Measurements from ENCODE around the gene MAVS.
"Not testable (repeated sequence)": the region's sequence is repeated elsewhere in the genome, so short reads cannot be mapped to it uniquely, and the experiment has no call there.

The MAVS gene

GRCh38 chr20:3854462-3854871 lies 7.8 kb downstream of the MAVS start:
- DNase-seq (ENCODE audit: low spot score), result no peak

GRCh38 chr20:3857405-3857804 lies 10.8 kb downstream of the MAVS start:
- DNase-seq (ENCODE audit: low spot score), result no peak

- DNase-seq (ENCODE audit: low spot score), result no peak
Observed at GRCh38 chr20:3858689-3859088, 12.1 kb downstream of the MAVS start.

GRCh38 chr20:3861191-3861590 lies 14.6 kb downstream of the MAVS start:
- no peak for DNase-seq (ENCODE audit: low spot score)

GRCh38 chr20:3862333-3862732 lies 15.7 kb downstream of the MAVS start:
- DNase-seq (ENCODE audit: low spot score), result no peak

GRCh38 chr20:3863317-3863716 lies 16.7 kb downstream of the MAVS start:
- DNase-seq (ENCODE audit: low spot score), result no peak

GRCh38 chr20:3864518-3864917 lies 17.9 kb downstream of the MAVS start:
- no peak for DNase-seq (ENCODE audit: low spot score)

GRCh38 chr20:3865152-3865886 lies 18.7 kb downstream of the MAVS start:
- no peak for DNase-seq (ENCODE audit: low spot score)

- DNase-seq (ENCODE audit: low spot score), result no peak
Observed at GRCh38 chr20:3865887-3866407, 19.3 kb downstream of the MAVS start.

GRCh38 chr20:3866464-3866863 lies 19.8 kb downstream of the MAVS start:
- no peak for DNase-seq (ENCODE audit: low spot score)

GRCh38 chr20:3867802-3868201 lies 21.2 kb downstream of the MAVS start:
- no peak for DNase-seq (ENCODE audit: low spot score)

GRCh38 chr20:3869839-3870634 lies 23.4 kb downstream of the MAVS start:
- no peak for DNase-seq (ENCODE audit: low spot score)

- no peak for DNase-seq (ENCODE audit: low spot score)
Observed at GRCh38 chr20:3871550-3872265, 25.1 kb downstream of the MAVS start.

- no peak for DNase-seq (ENCODE audit: low spot score)
Observed at GRCh38 chr20:3873507-3873906, 26.9 kb downstream of the MAVS start.

- no peak for DNase-seq (ENCODE audit: low spot score)
Observed at GRCh38 chr20:3874194-3874844, 27.7 kb downstream of the MAVS start.

- DNase-seq (ENCODE audit: low spot score), result no peak
Observed at GRCh38 chr20:3875378-3875974, 28.8 kb downstream of the MAVS start.

- DNase-seq (ENCODE audit: low spot score), result no peak
Observed at GRCh38 chr20:3876000-3876399, 29.4 kb downstream of the MAVS start.

- DNase-seq (ENCODE audit: low spot score), result no peak
Observed at GRCh38 chr20:3876676-3877075, 30.0 kb downstream of the MAVS start.

- not testable (repeated sequence) for DNase-seq (ENCODE audit: low spot score)
Observed at GRCh38 chr20:3878921-3879274, 32.3 kb downstream of the MAVS start.

GRCh38 chr20:3885715-3886114 lies 39.1 kb downstream of the MAVS start:
- DNase-seq (ENCODE audit: low spot score), result no peak

GRCh38 chr20:3887876-3888620 lies 41.4 kb downstream of the MAVS start:
- peak; percentile 57 for DNase-seq (ENCODE audit: low spot score)
